PC-9 (cell line): ENCODE measurements around the gene KDM5B.

Experiments
- CTCF ChIP-seq: fragments of 200-600 bp; sonication (generic); conservative IDR thresholded peaks from 2 replicates; pipeline ENCODE4 v1.6.1; 2017; ENCODE audit warnings: mixed run types, antibody characterized with exemption, mild to moderate bottlenecking, moderate library complexity
- EZH2 ChIP-seq: fragments of 200-600 bp; sonication (generic); IDR thresholded peaks from 2 replicates; pipeline ENCODE4 v1.8.0; 2017; ENCODE audit warnings: antibody characterized with exemption, low read depth

- no peak for TF ChIP-seq CTCF
- TF ChIP-seq EZH2, result no peak
These were observed 119.1 kb downstream of the KDM5B start for GRCh38 chr1:202689082-202689481.
